ENCODE results near the gene POC1B.

POC1B gene

DNA sequence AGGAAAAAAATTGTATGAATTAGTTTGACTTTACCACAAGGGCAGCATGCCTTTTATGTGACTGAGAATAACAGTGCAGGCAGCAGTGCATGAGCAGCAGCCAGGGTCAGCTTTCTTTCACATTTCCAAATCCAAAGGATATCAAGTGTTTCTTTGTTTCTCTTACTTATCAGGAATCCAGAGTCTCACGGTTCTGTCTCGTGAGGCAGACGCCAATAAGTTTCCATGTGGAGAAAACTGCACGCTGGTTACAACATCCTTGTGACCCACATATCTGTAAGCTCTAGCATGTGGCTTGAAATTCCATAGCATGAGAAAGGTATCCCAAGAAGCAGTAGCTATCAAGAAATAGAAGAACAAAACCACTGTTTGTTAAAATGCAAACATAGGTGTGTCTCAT is 28.8 kb downstream of the POC1B start:
- DNase-seq (ENCODE audit: low spot score) = no peak

DNA sequence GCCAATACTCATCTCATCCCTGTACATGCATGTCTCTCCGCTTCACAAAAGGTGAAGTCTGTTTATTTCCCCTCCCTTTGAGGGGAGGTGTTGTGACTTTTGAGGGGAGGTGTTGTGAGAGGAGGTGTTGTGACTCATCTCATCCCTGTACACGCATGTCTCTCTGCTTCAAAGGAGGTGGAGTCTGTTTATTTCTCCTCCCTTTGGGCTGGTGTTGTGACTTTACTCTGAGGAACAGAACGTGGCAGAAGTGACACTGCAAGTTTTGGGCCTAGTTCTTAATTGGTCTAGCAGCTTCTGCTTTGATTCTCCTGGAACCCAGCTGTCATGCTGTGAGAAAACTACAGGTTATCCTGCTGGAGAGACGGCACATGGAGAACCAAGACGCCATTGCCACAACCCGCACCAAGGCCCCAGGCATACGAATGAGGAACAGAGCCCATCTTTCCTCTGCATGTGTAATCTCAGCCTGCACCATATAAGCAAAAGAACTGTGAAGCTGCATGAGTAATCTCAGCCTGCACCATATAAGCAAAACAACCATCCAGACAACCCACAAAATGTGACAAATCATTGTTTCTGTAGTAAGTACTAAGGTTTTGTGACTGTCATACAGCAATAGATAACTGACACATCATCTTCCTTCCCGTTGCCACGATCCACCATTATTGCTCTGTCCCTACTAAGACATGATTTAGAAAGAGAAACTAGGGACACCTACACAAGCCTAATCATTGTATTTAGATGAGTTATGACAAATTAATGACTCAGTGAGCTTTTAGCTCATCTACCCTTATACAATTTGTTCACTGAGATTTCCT is 31.2 kb downstream of the POC1B start:
- no peak for DNase-seq (ENCODE audit: low spot score)

GRCh38 chr12:89493670-89494302 is 32.1 kb downstream of the POC1B start:
- no peak for DNase-seq (ENCODE audit: low spot score)

DNA sequence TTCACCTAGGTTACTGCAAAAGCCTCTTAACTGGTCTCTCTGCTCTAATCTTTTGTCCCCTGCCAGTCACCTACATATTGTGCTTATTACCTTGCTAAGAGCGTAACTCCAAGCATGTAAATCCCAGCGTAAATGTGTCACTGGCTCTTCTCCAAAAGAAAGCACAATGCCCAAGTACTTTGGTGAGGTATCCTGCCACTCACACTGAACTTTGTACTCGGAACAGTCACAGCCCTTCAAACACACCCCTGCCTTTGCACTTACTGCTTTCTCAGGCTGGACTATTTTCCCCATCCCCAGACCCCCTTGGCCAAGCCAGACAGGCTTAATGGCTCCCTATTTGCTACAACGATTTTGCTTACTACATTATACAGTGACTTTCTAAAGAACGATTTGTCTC is 33.0 kb downstream of the POC1B start:
- no peak for DNase-seq (ENCODE audit: low spot score)

GRCh38 chr12:89490922-89491321 is 34.9 kb downstream of the POC1B start:
- no peak for DNase-seq (ENCODE audit: low spot score)

DNA sequence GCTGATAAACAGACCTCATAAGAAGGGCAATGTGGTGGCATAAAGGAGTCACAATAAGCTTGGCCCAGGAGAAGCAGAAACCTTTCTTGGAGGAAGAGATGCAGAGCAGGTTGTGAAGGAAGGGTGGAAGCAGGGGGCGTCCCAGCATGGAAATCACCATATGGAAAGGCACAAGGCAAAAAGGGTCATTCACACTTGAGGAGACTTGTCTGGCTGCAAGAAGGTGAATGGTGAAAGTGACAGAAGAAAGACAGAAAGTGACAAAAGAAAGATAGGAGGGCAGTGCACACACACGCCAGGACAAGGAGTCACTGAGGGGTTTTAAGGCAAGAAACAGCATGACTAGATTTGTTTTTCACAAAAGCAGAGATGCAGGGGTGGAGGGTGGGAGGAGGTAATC is 39.6 kb downstream of the POC1B start:
- no peak for DNase-seq (ENCODE audit: low spot score)

DNA sequence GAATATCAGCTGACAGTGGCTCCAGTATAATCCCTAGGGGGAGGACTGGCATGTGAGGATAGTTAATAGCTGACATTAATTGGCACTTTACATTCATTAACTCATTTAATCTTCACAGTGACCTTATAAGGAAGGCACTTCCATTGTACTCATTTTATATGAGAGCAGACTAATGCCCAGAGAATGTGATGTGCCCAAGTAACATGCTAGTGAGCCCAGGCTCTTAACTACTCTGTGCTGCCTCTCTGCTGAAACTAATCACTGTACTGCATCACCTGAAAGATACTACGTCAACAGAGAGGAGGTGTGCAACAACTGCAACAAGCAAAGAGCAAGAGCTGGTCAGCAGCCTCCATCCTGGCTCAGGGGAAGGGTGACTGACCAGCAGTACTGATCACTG is 41.4 kb downstream of the POC1B start:
- no peak for DNase-seq (ENCODE audit: low spot score)

- DNase-seq (ENCODE audit: low spot score) = no peak
These were observed 44.5 kb downstream of the POC1B start for GRCh38 chr12:89481213-89481914.

DNA sequence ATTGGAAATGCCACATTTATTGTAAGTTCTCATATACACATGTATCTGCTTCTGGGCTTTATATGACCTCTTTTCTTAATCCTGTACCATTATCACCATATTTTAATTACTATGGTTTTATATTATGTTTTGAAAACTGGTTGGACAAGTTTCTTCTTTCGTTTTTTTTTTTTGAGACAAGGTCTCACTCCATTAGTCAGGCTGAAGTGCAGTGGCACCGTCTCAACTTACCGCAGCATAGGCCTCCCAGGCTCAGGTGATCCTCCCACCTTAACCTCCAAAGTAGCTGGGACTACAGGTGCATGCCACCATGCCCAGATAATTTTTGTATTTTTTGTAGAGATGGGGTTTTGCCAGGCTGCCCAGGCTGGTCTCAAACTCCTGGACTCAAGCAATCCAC is 45.9 kb downstream of the POC1B start:
- no peak for DNase-seq (ENCODE audit: low spot score)

DNA sequence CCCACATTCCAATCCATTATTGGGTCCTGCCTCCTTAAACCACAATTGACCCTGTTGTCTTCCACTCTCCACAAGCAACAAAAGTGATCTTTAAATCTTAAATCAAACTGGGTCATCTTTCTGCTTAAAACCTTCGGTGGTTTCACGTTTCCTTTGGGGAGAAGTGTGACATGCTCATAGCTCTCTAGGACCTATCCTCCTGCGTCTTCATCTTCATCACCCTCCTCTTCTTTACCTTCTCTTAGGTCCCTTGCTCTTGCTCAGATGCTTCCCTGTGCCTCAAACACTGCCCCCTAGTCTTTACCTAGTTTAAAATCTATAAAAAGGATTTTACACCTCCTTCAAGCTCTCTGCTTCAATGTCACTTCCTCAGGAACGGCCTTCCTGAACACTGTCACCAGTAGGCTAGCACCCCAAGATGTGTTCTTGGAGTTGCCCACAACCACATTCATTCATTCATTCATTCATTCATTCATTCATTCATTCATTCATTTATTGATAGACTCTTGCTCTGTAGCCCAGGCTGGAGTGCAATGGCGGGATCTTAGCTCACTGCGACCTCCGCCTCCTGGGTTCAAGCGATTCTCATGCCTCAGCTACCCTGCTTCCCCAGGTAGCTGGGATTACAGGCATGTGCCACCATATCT is 48.1 kb downstream of the POC1B start:
- DNase-seq (ENCODE audit: low spot score) = no peak

DNA sequence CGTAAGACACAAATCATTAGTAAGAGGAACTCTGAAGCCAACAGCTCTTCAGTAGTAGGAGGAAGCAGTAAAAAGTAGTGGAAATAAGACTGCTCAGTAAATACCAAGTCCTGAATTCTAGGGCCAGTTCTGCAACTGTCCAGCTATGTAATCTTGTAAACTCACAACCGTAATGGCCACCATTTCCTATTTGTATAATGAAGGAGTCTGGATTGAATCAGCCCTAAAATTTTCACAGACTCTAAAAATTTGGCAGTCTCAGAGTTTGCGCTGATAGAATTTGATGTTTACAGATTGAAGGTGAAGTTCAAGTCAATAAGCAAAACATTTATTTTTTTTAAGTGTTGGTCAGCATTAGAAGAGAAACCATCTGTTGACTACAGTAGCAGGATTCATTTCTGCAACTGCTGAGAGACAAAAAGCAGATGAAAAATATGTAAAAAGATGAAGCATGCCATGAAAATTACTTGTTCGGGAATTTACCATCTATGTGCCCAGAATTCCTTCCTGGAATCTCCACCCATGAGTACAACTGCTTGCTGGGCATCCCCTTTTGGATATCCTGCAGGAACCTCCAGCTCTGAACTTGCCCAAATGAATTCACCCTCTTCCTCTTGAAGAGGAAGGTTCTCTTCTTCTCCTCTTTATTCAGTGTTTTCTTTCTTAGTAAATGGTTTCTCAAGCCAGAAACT is 48.8 kb downstream of the POC1B start:
- DNase-seq (ENCODE audit: low spot score) = no peak

DNA sequence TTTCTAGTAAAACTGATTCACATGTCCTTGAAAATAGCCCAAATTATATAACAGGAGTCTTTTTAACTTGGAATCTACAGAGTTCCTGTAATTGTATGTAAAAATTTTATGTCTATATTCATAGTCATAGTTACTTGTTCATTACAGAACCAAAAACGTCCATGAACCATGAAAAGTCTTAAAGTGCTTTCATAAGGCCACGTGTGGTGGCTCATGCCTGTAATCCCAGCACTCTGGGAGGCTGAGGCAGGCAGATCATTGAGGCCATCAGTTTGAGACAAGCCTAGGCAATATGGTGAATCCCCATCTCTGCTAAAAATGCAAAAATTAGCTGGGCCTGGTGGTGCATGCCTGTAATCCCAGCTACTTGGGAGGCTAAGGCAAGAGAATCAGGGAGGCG is 49.6 kb downstream of the POC1B start:
- DNase-seq (ENCODE audit: low spot score) = no peak

GRCh38 chr12:89475203-89475990 is 50.5 kb downstream of the POC1B start:
- no peak for DNase-seq (ENCODE audit: low spot score)

DNA sequence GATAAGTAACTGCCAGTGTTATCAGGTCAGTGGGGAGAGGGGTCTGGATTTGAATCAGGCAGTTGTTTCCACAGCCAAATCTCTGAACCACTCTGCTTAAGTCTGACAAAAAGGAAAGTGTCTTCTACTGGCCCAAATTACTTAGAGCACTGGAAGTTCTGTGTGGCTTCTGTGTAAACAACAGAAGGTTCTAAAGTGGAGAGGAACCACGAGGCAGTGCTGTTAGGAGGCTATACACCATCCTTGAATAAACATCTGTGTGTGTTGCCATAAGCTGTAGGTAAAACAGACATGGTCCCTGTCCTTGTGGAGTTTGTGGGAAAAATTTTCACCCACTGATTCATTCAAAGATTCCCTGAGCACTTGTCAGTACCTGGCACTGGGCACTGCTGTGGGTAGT is 51.2 kb downstream of the POC1B start:
- DNase-seq (ENCODE audit: low spot score) = no peak

- DNase-seq (ENCODE audit: low spot score) = no peak
These were observed 53.3 kb downstream of the POC1B start for GRCh38 chr12:89472508-89472907.

DNA sequence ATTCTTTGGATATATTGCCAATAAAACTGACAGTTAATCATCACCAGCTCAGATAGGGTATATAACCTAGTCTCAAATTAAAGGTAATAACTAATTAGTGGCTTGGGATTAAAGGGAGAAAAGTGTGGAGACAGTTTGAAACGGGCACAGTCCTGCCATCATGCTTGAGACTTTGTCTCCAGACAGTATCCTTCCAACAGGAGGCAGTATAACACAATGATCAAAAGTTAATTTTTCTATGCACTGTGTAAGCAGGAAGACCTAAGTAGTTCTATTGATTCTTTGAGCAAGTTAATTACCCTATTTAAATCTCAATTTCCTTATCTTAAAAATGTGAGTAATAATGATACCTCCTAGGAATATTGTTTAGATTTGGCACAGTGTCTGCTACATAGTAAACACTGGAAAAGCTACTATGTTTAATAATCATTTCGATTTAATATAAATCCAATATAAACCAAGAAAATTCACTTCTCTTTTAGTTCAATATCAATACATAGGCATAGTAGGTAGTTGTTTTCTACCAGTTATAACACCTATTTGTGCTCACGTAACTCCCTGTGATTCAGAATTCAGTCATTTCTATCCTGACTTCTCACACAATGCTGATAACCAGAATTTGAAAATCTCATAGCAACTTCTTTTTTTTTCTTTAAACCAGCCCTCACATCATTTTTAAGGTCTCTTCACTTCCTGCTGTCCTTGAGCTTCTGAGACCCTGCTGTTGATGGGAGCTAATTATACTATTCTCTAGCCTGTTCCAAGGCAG is 54.9 kb downstream of the POC1B start:
- no peak for DNase-seq (ENCODE audit: low spot score)

DNA sequence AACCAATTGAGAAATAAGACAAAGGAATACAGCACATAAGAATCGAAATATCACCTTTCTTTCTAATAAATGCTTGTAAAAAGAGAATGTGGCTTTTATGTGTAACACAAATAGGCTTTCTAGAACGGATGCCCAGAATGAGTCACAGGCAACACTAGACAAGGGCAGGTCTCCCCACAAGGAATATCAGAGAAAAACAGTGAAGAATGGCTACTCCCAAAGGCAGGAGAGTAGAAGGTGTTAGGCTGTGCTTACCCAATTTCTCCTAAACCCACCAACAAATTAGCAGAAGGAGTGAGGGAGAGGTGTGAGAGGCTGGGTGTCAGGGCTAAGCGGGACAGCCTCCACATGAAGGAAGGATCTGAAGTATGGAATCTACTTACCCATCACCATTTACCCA is 56.5 kb downstream of the POC1B start:
- no peak for DNase-seq (ENCODE audit: low spot score)

DNA sequence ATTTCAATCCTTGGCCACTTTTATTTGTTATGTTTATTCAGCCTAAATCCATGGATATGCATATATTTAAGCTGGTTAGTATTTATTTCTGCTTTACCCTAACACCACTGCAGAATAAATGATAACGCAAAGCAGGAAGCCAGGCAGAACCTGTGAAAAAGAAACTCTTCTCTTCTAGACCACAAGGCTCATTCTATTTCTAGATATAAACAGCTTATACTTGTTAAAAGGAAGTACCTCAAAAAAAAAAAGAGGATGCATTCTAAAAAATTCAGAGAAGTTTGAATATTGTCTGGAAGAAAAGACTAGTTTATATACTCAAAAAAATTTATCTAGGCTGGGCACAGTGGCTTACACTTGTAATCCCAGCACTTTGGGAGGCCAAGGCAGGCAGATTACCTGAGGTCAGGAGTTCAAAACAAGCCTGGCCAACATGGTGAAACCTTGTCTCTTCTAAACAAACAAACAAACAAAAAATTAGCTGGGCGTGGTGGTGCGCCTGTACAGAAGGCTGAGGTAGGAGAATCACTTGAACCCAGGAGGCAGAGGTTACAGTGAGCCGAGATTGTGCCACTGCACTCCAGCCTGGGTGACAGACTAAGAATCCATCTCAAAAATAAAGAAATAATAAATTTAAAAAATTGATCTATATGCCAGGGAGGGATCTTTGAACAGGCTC is 57.1 kb downstream of the POC1B start:
- no peak for DNase-seq (ENCODE audit: low spot score)

- no peak for DNase-seq (ENCODE audit: low spot score)
These were observed 57.8 kb downstream of the POC1B start for GRCh38 chr12:89468017-89468416.
